Loucy (cell line): ENCODE results near the gene STK32C.

Source experiments
- CTCF ChIP-seq: fragments of 200-600 bp; sonication (generic); conservative IDR thresholded peaks from 2 replicates; pipeline ENCODE4 v1.5.1; 2014; ENCODE audit warnings: mild to moderate bottlenecking, antibody characterized with exemption, low read length
- EZH2phosphoT487 ChIP-seq: fragments of 200-600 bp; IDR thresholded peaks from 2 replicates; pipeline ENCODE4 v1.6.1; 2018; ENCODE audit warnings: antibody characterized with exemption, mild to moderate bottlenecking, moderate library complexity, borderline replicate concordance

- TF ChIP-seq CTCF (no peak), EZH2phosphoT487 (no peak)
Observed at GRCh38 chr10:132240156-132240555, 67.6 kb downstream of the STK32C start.
